Measurements from ENCODE around the gene BCLAF1. TPM values are rescaled to one million over a fixed set of nuclear protein-coding genes. Genes with fewer than 3 reads are reported as not detected.

Gene BCLAF1
- total RNA-seq, 1 donor, result 124 TPM

- Histone ChIP-seq H3K27ac (ENCODE audit: low read depth, low read length) (no peak overlapping the region), H3K27me3 (ENCODE audit: insufficient read depth, low read length) (peaks cover 8% of the 10 kb centered on the region), H3K9me3 (ENCODE audit: low read depth, low read length) (no peaks in the 10 kb centered on the region), H3K4me1 (ENCODE audit: insufficient read depth, low read length) (no peaks in the 10 kb centered on the region), H3K4me2 (ENCODE audit: insufficient read depth, low read length) (no peak overlapping the region), H2AFZ (ENCODE audit: low read length) (no peak overlapping the region), H4K20me1 (ENCODE audit: insufficient read depth, low read length) (no peaks in the 10 kb centered on the region), H3K36me3 (ENCODE audit: insufficient read depth, low read length) (no peaks in the 10 kb centered on the region), H3K79me2 (ENCODE audit: insufficient read depth, low read length) (no peaks in the 10 kb centered on the region), H3K4me3 (ENCODE audit: insufficient read depth, low read length) (no peak overlapping the region)
- no peak for DNase-seq (ENCODE audit: insufficient read length, low spot score, missing footprints)
- no peak for TF ChIP-seq CTCF (IDR thresholded peaks at IDR 0.05; ENCODE audit: extremely low read depth, low read depth, low read length)
Measured at GRCh38 chr6:136337121-136337520, 47.5 kb upstream of the BCLAF1 start.

GRCh38 chr6:136335736-136336363, 46.2 kb upstream of the BCLAF1 start:
- no peak overlapping the region for H3K27ac ChIP-seq (ENCODE audit: low read depth, low read length)
- no peaks in the 10 kb centered on the region for H3K9me3 ChIP-seq (ENCODE audit: low read depth, low read length)
- no peaks in the 10 kb centered on the region for H4K20me1 ChIP-seq (ENCODE audit: insufficient read depth, low read length)
- no peak for TF ChIP-seq CTCF (IDR thresholded peaks at IDR 0.05; ENCODE audit: extremely low read depth, low read depth, low read length)
- H3K4me3 ChIP-seq (ENCODE audit: insufficient read depth, low read length), result no peak overlapping the region
- H2AFZ ChIP-seq (ENCODE audit: low read length), result no peak overlapping the region
- no peaks in the 10 kb centered on the region for H3K79me2 ChIP-seq (ENCODE audit: insufficient read depth, low read length)
- no peak overlapping the region for H3K4me2 ChIP-seq (ENCODE audit: insufficient read depth, low read length)
- H3K27me3 ChIP-seq (ENCODE audit: insufficient read depth, low read length), result peaks cover 9% of the 10 kb centered on the region
- no peaks in the 10 kb centered on the region for H3K36me3 ChIP-seq (ENCODE audit: insufficient read depth, low read length)
- no peak for DNase-seq (ENCODE audit: insufficient read length, low spot score, missing footprints)
- no peaks in the 10 kb centered on the region for H3K4me1 ChIP-seq (ENCODE audit: insufficient read depth, low read length)

GRCh38 chr6:136334853-136335252, 45.2 kb upstream of the BCLAF1 start:
- no peak for DNase-seq (ENCODE audit: insufficient read length, low spot score, missing footprints)
- Histone ChIP-seq H3K36me3 (ENCODE audit: insufficient read depth, low read length) (no peaks in the 10 kb centered on the region), H3K27ac (ENCODE audit: low read depth, low read length) (no peak overlapping the region), H3K4me3 (ENCODE audit: insufficient read depth, low read length) (no peak overlapping the region), H3K4me2 (ENCODE audit: insufficient read depth, low read length) (no peak overlapping the region), H3K9me3 (ENCODE audit: low read depth, low read length) (no peaks in the 10 kb centered on the region), H2AFZ (ENCODE audit: low read length) (no peak overlapping the region), H3K27me3 (ENCODE audit: insufficient read depth, low read length) (peaks cover 9% of the 10 kb centered on the region), H3K4me1 (ENCODE audit: insufficient read depth, low read length) (no peaks in the 10 kb centered on the region), H4K20me1 (ENCODE audit: insufficient read depth, low read length) (no peaks in the 10 kb centered on the region), H3K79me2 (ENCODE audit: insufficient read depth, low read length) (no peaks in the 10 kb centered on the region)
- no peak for TF ChIP-seq CTCF (IDR thresholded peaks at IDR 0.05; ENCODE audit: extremely low read depth, low read depth, low read length)

- TF ChIP-seq CTCF (IDR thresholded peaks at IDR 0.05; ENCODE audit: extremely low read depth, low read depth, low read length), result no peak
- Histone ChIP-seq H3K27ac (ENCODE audit: low read depth, low read length) (no peak overlapping the region), H3K4me2 (ENCODE audit: insufficient read depth, low read length) (no peak overlapping the region), H3K27me3 (ENCODE audit: insufficient read depth, low read length) (peaks cover 12% of the 10 kb centered on the region), H3K4me3 (ENCODE audit: insufficient read depth, low read length) (no peak overlapping the region), H3K4me1 (ENCODE audit: insufficient read depth, low read length) (no peaks in the 10 kb centered on the region), H3K36me3 (ENCODE audit: insufficient read depth, low read length) (no peaks in the 10 kb centered on the region), H3K9me3 (ENCODE audit: low read depth, low read length) (no peaks in the 10 kb centered on the region), H3K79me2 (ENCODE audit: insufficient read depth, low read length) (no peaks in the 10 kb centered on the region), H4K20me1 (ENCODE audit: insufficient read depth, low read length) (no peaks in the 10 kb centered on the region), H2AFZ (ENCODE audit: low read length) (no peak overlapping the region)
- DNase-seq (ENCODE audit: insufficient read length, low spot score, missing footprints), result no peak
Measured at GRCh38 chr6:136334465-136334846, 44.8 kb upstream of the BCLAF1 start.

Data from osteoblast (primary cell).